HG03521 (cell line): ENCODE results near the gene SLC44A1.
A peak's percentile ranks its signal among the peaks of the same experiment; 100 is the strongest.

ENCODE experiments used
- ATAC-seq: cut with Tn5 transposase; IDR thresholded peaks from one replicate; pipeline ENCODE4 v1.9.1; 2021; ENCODE audit warnings: mild to moderate bottlenecking, moderate library complexity; ENCODE audit not compliant: unreplicated experiment

The SLC44A1 gene

GRCh38 chr9:105244003-105244733 is at the start of gene SLC44A1:
Gene SLC44A1 (plus strand): TSS chr9:105244651. CDS start chr9:105244869, 218 bp downstream.
- peak; percentile 81 for ATAC-seq

- ATAC-seq: no peak
These were observed 49.2 kb upstream of the SLC44A1 start for GRCh38 chr9:105195259-105195658.

GRCh38 chr9:105198023-105198422 is 46.4 kb upstream of the SLC44A1 start:
- ATAC-seq: no peak

- no peak for ATAC-seq
These were observed 45.6 kb upstream of the SLC44A1 start for GRCh38 chr9:105198865-105199264.

DNA sequence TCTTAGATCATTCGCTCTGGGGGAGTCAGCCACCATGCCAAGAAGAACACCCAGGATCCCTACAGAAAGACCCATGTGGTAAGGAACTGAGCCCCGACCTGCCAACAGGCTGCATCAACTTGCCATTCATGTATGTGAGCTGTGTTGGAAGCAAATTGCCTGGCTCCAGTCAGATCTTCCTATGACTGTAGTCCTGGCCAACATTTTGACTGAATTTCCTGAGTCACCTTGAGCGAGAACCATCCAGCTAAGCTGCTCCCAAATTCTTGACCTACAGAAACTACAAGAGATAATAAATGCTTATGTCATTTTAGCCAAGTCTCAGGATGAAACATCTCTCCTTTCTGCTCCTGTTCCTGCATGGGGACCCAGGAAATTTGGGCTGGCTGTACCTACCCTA is 40.0 kb upstream of the SLC44A1 start:
- no peak for ATAC-seq

DNA sequence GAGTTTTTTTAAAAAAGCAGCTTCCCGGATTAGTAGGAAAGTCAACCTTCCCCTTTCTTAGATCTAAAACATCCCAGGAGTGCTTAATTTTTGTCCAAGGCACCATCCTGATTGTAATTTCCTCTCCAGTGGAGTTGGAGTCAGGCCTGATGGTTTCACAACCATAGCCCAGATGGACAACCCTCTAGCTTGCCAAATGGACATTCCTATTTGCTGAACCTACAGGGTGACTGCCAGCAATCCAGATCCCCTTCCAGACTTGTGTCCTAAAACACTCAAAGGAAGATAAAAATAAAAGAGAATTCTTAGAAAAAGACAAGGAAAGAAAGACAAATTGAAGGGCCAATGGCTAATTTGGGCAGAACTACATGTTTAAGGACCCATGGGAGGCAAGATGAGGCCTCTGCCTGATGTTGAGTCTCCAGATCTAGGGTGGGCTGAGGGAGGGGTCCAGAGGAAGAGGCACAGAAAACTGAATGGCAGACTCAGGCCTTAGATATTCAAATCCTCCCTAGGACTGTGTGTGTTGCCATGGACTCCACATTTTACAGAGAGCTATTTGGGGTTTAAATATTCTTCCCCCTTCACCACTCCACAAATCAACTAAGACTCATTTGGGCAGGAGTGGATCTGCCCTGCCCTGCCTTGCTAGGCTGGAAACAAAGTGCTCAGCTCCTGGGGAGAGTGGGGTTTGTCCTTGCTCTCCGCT is 38.5 kb upstream of the SLC44A1 start:
- ATAC-seq: no peak

DNA sequence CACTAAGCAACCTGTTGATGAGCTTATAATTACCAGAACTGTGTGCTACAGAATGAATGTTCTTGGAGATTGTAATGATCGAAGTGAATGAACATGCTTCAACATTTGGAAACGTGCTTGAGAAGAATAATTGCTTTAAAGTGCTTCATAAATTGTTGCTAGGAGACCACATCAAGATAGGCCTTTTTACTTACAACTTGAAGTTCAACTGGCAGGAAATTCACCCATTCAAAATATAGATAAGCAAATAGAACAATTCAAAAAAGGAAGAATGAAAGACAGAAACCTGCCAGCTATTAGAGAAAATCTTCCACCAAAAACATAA is 38.0 kb upstream of the SLC44A1 start:
- ATAC-seq: no peak

- no peak for ATAC-seq
These were observed 37.4 kb upstream of the SLC44A1 start for GRCh38 chr9:105206821-105207699.

DNA sequence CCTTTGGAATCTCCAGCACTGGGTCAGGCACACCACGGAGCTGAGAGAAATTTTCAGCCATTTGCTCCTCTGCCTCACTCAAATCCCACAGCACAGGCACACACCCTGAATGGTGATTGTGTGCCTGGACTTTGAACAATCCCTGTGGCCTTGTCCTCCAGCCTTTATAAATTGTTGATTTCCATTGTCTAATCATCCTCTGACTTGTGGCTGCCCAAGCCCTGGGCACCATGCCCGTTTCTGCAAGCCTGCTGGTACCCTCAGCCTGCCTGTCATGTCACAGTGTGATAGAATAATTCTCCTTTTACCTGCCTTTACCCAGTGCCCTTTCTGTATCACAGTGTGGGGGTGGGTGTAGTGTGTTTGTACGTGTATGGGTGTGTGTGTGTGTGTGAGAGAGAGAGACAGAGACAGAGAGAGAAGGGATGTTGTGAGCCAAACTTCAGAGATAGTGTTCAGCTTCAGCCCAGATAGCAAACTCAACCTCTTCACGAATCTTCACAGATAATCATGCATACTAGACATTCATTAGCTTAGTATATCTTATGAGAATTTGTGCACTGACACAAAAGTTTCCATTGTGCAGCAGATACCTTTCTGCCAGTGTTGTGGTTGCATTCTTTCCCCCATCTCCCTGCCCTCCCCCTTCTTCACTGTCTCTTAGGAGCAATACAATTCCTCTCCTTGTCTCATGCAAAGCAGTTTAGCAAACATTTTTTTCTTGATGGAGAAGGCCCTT is 27.8 kb upstream of the SLC44A1 start:
- no peak for ATAC-seq

DNA sequence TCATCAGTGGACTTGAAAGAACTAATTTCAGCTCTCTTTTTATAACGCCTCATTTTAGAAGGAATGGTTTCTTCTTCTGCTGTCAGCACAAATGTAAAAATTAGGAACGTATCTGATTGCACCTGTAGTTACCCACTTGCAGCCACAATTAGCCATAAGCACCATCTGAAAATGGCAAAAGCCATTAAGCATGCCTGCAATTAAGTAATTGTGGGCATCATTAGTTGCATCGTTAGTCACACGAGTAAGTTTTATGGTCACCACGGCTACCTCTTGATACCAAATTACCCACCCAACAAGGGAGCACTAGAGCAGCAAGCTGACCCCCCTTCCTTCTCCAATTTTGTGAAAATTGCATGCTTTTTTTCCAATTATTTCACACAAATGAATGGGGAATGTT is 25.8 kb upstream of the SLC44A1 start:
- ATAC-seq: no peak

DNA sequence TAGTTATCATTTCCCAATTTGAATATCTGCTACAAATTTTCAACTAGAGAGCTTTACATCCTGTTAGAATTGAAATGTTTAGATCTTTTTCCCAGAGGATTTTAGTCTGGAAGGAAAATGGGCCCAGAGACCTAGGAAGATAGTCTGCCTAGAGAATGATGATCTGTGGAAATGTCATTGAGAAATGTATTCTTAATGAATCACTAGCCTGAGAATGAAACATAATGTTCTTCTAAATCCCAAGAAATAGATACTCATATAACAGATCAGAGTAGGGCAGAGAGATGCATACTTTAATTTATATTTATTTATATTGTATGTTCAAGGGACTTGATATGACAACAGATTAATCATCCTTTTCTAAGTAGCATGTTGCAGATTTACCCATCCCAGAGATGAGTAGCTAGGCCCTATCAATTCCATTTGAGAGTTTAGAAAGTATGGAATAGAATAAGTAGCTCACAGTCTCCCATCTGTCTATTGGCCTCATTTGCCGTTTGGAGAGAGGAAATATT is 25.1 kb upstream of the SLC44A1 start:
- no peak for ATAC-seq

GRCh38 chr9:105220451-105220850 is 24.0 kb upstream of the SLC44A1 start:
- no peak for ATAC-seq

DNA sequence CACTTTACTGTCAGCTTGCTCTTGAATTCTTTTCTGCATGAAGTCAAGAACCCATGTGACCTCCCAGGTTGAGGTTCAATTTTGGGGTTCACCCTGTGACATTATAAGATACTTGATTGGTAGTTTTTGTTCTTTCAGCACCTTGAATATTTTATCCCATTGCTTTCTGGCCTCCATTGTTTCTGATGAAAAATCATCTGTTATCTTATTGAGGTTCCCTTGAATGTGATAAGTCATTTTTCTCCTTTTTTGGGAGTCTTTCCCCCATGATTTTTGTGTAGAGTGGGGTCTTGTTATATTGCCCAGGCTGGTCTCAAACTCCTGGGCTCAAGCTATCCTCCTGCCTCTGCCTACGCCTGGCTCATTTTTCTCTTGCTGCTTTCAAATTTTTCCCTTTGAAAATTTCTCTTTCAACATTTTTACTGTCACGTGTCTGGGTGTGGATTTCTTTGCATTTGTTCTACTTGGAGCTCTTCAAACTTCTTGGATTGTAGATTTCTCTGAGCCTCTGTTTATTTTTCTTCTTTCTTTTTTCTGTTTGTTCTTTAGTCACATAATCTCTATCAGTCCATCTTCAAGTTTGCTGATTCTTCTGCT is 20.8 kb upstream of the SLC44A1 start:
- no peak for ATAC-seq

GRCh38 chr9:105226055-105226454 is 18.4 kb upstream of the SLC44A1 start:
- ATAC-seq: no peak

DNA sequence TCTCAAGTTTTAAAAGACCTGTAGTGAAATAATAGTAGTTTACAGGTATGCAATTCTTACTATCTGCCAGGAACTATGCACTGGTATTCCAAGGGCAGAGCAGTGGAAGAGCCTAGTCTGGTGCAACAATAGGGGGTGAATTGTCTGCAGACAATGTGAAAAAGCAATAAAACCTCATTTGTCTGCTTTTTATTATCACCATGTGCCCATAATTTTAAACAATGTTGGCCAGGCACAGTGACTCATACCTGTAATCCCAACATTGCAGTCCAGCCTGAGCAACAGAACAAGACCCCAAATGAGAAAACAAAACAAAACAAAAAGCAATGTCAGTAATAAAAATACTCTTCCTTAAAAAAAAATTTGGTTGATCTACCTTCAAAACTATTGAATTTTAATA is 12.2 kb upstream of the SLC44A1 start:
- no peak for ATAC-seq

DNA sequence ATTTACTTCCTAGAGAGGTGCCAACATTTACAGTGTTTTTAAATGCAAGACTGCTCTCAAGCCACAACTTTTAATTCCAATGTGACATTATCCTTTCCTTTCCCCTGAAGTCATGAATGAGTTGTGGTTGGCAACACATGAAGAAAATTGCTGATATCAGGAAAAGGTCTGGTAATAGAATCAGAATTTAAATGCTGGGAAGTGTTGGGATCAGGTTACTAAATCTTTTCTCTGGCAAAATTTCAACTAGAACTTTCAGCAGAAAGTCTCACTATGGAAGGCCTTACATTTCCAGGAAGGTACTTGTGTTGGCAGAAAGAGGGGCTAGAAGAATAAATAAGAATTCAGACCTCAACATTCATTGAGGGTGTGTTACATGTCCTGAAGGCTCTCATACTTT is 10.6 kb upstream of the SLC44A1 start:
- no peak for ATAC-seq

DNA sequence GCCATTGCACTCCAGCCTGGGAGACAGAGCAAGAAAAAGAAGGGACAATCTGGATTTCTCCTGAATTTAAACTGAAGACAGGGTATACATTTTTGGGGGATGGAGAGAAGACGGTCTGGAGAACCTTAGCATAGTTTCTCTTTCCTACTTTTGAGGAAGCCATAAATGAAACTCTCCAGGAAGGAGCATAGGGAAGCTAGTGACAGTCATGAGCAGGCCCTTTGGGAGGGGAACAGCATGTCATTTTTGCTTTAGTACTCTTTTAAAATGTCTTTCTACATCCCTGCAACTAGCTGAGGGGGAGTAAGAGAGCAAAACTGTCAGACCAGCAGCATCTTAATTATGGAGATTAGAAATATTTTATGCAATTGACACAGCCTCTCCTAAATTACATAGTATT is 8.2 kb upstream of the SLC44A1 start:
- no peak for ATAC-seq

GRCh38 chr9:105237246-105237645 is 7.2 kb upstream of the SLC44A1 start:
- ATAC-seq: no peak

DNA sequence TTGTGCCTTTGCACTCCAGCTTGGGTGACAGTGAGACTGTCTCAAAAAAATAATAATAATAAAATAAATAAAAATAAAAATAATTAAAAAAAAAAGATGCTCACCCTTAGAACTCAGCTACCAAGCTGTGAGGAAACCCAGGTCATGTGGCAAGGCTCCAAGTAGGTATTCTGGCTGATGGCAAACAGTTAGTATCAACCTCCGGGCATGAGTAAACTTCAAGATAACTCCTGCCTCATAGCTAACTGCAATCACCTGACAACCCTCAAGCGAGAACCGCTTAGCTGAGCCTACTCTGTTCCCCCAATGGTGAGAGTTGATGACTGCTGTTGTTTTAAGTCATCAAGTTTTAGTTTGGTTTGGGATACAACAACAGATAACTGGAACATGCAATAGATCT is 6.1 kb upstream of the SLC44A1 start:
- ATAC-seq: no peak

GRCh38 chr9:105241356-105242043 is 3.0 kb upstream of the SLC44A1 start:
- no peak for ATAC-seq
